Measurements from ENCODE around the gene ZNF616.

- TF ChIP-seq EP300 (IDR thresholded peaks at IDR 0.05) (no peak), CTCF (IDR thresholded peaks at IDR 0.05) (no peak), POLR2AphosphoS5 (IDR thresholded peaks at IDR 0.05) (no peak)
Observed at GRCh38 chr19:52086481-52086880, 53.3 kb downstream of the ZNF616 start.
